ENCODE data around the gene LOXL1. TPM values are rescaled to one million over a fixed set of nuclear protein-coding genes. Genes with fewer than 3 reads are reported as not detected.
"Not testable (repeated sequence)": the region's sequence is repeated elsewhere in the genome, so short reads cannot be mapped to it uniquely, and the experiment has no call there.

Gene LOXL1
- total RNA-seq, 3 donors from 2014 or later = 0.65 to 1.2 (median 0.81) TPM

DNA sequence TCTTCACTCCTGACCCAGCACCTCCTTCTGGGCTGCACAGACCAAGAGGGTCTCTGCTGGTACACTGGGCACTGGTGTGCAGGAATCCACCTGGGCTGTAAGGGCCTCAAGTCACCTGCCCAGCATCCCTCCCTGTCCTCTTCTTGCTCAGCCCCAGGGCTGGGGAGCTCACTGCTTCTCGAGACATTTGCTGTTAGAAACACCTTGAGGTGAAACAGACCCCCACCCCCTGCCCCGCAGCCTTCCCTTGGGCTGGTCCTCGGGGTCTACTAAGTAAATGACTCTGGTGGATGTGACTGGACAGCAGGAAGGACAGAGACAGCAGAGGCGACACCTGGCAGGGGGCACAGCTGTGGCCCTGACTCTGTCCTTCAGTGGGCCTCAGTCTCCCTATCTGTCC lies 29.1 kb downstream of the LOXL1 start:
- Mint-ChIP-seq H3K27me3 (ENCODE audit: low read depth) (no peaks in the 10 kb centered on the region), H3K4me1 (ENCODE audit: low read depth) (peaks cover 31% of the 10 kb centered on the region), H3K36me3 (ENCODE audit: insufficient read depth) (no peaks in the 10 kb centered on the region), H3K9me3 (no peaks in the 10 kb centered on the region), H3K4me3 (no peak overlapping the region)
- no peak for DNase-seq
- ATAC-seq = no peak

DNA sequence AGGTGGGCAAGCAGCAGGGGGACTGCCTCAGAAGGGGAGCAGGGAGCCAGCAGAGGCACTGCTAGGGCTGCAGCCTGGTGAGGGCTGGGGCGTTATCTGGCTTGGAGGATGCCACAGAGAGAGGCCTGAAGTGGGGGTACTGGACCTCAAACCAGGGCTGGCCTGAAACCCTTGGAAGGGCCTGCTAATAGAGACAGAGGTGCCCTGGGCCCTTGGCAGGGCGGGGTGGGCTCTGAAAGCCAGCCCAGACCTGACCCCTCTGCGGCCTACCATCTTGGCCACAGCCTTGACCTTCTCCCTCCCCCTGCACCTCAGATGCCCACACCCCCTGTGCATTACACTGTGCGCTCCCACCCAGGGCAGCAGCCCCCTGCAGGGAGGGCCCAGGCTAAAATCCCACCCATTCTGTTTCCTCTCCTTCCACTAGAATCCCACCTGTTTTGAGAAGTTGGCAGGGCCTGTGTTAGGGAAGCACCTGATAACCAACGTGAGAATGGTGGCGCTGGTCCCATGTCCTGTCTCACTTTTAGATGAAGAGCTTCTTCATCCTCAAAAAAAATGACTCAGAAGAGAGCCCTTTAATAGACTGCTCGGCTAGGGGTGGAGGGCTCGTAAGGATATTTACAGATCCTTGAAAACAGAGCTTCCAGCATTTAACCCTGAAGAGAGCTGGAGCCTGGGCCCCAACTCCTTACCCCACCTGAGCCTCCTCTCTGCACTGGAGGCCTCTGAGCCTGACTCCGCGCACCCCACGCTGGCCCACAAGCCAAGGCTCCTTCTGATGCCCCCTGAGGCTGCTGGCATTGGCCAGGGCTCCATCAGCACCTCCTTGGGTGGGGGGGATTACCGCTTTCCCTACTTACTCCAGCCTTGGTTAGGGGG lies 29.8 kb downstream of the LOXL1 start:
- no peaks in the 10 kb centered on the region for H3K27me3 Mint-ChIP-seq (ENCODE audit: low read depth)
- H3K36me3 Mint-ChIP-seq (ENCODE audit: insufficient read depth) = no peaks in the 10 kb centered on the region
- ATAC-seq (no peak), DNase-seq (no peak)
- H3K4me3 Mint-ChIP-seq = no peak overlapping the region
- peaks cover 32% of the 10 kb centered on the region for H3K4me1 Mint-ChIP-seq (ENCODE audit: low read depth)
- H3K9me3 Mint-ChIP-seq = no peaks in the 10 kb centered on the region

DNA sequence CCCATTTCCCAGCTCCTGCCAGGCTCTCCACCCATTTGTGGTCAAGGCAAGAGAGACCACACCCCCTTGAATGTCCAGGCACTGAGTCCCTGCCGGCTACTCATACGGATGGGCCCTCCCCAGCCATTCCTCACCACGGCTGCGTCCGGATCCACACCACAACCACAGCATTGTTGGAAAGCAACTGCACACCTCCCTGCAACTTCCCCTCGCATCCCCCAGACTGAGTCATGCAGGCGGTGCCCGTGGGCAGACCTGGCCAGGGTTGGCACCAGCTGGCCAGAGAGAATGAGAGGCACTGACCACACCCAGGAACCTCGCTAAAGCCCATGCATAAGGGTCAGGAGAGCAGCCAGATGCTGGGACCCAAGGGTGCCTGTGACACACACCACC lies 30.5 kb downstream of the LOXL1 start:
- Mint-ChIP-seq H3K36me3 (ENCODE audit: insufficient read depth) (no peaks in the 10 kb centered on the region), H3K9me3 (no peaks in the 10 kb centered on the region), H3K27me3 (ENCODE audit: low read depth) (no peaks in the 10 kb centered on the region), H3K4me1 (ENCODE audit: low read depth) (peaks cover 30% of the 10 kb centered on the region), H3K4me3 (no peak overlapping the region)
- DNase-seq = no peak
- ATAC-seq = no peak

DNA sequence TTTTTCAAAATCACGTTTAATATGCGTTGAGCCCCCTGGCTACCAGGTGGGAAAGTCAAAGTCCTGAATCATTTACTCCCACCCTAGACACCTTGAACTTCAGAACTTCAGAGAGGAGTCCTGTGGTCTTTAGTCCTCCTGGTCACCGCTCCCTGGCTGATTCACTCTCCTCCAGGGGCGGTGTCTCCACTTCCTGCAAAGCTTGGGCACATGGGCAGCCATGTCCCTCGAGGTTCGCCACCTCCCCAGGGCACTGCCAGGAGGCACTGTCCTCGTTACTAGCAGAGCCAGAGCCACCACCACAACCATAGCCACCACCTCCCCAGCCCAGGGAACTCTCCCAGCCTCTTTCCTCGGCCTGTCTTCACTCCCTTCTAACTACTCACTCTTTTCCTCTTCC lies 31.0 kb downstream of the LOXL1 start:
- no peak for ATAC-seq
- no peak for DNase-seq
- Mint-ChIP-seq H3K9me3 (no peaks in the 10 kb centered on the region), H3K4me1 (ENCODE audit: low read depth) (peaks cover 30% of the 10 kb centered on the region), H3K4me3 (no peak overlapping the region), H3K36me3 (ENCODE audit: insufficient read depth) (no peaks in the 10 kb centered on the region), H3K27me3 (ENCODE audit: low read depth) (no peaks in the 10 kb centered on the region)

DNA sequence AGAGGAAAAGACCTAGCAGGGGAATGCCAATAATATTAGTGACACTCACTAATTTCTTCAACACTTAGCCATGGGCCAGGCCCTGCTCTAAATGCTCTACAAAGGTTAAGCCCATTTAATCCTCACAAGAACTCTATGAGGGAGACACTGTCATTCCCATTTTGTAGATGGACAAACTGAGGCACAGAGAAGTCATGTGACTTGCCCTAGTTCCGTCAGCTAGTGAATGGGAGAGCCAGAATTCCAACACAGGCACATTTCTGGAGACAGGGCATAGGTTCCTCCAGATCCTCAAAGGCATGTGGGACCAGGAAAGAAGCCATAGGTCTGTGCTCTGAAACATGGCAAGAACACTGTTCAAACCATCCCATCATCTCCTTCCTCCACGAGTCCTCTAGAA lies 31.5 kb downstream of the LOXL1 start:
- no peak for ATAC-seq
- Mint-ChIP-seq H3K27me3 (ENCODE audit: low read depth) (no peaks in the 10 kb centered on the region), H3K9me3 (no peaks in the 10 kb centered on the region), H3K4me1 (ENCODE audit: low read depth) (peaks cover 30% of the 10 kb centered on the region), H3K4me3 (no peak overlapping the region), H3K36me3 (ENCODE audit: insufficient read depth) (no peaks in the 10 kb centered on the region)
- no peak for DNase-seq

DNA sequence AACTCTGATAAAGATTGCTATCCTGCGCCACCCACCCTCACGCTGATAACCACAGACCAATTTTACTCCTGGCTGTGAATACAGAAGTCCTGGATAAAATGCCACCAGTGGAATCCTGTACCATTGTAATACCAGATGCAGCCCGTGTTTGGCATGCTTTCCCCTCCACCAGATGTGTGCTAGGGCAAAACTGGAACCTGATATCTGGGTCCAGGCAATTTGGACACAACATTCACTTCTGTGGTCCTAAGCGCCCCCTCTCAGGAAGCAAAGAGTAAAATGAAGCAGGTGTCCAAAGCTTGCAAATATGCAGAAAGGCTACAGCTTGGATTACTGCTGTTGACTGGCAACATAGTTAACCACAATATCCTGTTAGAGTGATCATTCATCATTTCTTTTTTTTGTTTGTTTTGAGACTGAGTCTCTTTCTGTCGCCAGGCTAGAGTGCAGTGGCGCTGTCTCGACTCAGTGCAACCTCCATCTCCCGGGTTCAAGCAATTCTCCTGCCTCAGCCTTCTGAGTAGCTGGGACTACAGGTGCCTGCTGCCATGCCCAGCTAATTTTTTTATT lies 32.8 kb downstream of the LOXL1 start:
- Mint-ChIP-seq H3K27me3 (ENCODE audit: low read depth) (no peaks in the 10 kb centered on the region), H3K4me3 (peak overlapping the region; percentile 31)
- no peak for DNase-seq

DNA sequence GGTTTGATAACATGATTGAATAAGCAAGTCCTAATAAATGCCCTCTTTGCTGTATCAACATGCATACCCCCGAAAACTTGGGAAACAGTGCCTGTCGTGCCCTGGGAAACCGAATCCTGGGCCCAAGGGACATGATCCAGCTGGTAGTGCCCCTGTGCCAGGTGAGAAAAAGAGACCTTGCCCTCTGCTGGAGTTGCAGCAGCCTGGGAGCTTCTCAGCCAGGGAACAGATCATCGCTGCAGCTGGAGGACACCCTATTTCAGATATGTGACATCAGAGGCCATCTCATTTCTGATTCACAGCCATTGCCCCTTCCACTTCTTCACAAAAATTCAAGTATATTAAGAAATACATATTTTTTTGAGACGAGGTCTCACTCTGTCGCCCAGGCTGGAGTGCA lies 33.5 kb downstream of the LOXL1 start:
- Mint-ChIP-seq H3K4me3 (no peak overlapping the region), H3K9me3 (no peaks in the 10 kb centered on the region), H3K36me3 (ENCODE audit: insufficient read depth) (no peaks in the 10 kb centered on the region), H3K4me1 (ENCODE audit: low read depth) (peaks cover 33% of the 10 kb centered on the region), H3K27me3 (ENCODE audit: low read depth) (no peaks in the 10 kb centered on the region)
- no peak for ATAC-seq
- DNase-seq = no peak

More for the DNA sequence above, 32.8 kb downstream of the LOXL1 start:
- Mint-ChIP-seq H3K36me3 (ENCODE audit: insufficient read depth) (no peaks in the 10 kb centered on the region), H3K4me1 (ENCODE audit: low read depth) (peaks cover 30% of the 10 kb centered on the region), H3K9me3 (no peaks in the 10 kb centered on the region)
- peak; percentile 75 to 83 for ATAC-seq

DNA sequence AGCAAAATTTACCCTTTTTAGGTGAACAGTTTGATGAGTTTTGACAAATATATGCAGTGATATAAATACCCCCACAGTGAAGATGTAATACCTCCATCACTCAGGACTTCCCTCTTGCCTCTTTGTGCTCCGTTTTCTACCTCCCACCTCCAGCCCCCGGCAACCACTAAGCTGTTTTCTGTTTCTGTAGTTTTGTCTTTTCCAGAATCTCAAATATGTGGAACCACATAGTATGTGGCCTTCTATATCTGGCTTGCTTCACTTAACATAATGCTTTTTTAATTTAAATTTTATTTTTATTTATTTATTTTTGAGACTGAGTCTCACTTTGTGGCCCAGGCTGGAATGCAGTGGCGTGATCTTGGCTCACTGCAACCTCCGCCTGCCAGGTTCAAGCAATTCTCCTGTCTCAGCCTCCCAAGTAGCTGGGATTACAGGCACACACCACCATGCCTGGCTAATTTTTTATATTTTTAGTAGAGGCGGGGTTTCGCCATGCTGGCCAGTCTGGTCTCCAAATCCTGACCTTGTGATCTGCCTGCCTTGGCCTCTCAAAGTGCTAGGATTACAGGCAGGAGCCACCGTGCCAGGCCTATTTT lies 34.3 kb downstream of the LOXL1 start:
- H3K4me3 Mint-ChIP-seq; H3K27me3 Mint-ChIP-seq (ENCODE audit: low read depth); H3K9me3 Mint-ChIP-seq; ATAC-seq; DNase-seq; H3K36me3 Mint-ChIP-seq (ENCODE audit: insufficient read depth): not testable (repeated sequence)
- H3K4me1 Mint-ChIP-seq (ENCODE audit: low read depth) = peaks cover 40% of the 10 kb centered on the region

DNA sequence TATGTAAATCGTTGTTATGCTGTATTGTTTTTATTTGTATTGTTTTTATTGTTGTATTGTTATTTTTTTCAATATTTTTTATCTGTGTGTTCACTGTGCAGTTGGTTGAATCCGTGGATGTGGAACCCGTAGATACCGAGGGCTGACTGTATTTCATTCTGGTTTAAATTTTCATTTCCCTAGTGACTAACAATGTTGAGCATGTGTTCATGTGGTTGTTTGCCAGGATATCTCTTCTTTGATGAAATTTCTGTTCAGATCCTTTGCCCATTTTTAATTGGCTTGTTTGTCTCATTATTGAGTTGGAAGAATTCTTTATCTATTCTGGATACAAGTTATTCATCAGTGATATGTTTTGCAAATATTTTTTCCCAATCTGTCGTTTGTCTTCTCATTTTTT lies 36.2 kb downstream of the LOXL1 start:
- H3K4me3 Mint-ChIP-seq = no peak overlapping the region
- ATAC-seq (no peak), DNase-seq (no peak)
- H3K9me3 Mint-ChIP-seq = no peaks in the 10 kb centered on the region
- H3K36me3 Mint-ChIP-seq (ENCODE audit: insufficient read depth) = no peaks in the 10 kb centered on the region
- no peaks in the 10 kb centered on the region for H3K27me3 Mint-ChIP-seq (ENCODE audit: low read depth)
- H3K4me1 Mint-ChIP-seq (ENCODE audit: low read depth) = peaks cover 47% of the 10 kb centered on the region

DNA sequence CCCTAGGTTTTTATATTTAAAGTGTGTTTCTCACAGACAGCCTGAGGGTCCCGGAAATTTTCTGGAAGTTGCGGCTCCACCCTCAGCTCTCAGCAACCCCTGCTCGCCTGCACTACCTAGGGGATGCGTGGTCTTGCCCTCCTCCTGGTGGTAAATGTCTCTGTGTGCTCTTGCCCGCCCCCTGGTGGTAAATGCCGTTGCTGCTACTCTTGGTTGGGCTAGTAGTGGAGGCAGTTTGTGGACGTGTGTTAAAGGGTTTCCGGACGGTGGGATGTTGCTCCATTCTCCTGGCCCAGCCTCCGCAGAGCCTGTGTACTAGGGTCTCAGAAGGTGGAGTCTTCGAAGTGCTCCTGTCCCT lies 38.5 kb downstream of the LOXL1 start:
- no peaks in the 10 kb centered on the region for H3K27me3 Mint-ChIP-seq (ENCODE audit: low read depth)
- H3K36me3 Mint-ChIP-seq (ENCODE audit: insufficient read depth) = no peaks in the 10 kb centered on the region
- ATAC-seq = peak; percentile 75 to 80
- H3K4me3 Mint-ChIP-seq = peak overlapping the region; percentile 64
- no peaks in the 10 kb centered on the region for H3K9me3 Mint-ChIP-seq
- DNase-seq = peak; percentile 86
- H3K4me1 Mint-ChIP-seq (ENCODE audit: low read depth) = peaks cover 31% of the 10 kb centered on the region

DNA sequence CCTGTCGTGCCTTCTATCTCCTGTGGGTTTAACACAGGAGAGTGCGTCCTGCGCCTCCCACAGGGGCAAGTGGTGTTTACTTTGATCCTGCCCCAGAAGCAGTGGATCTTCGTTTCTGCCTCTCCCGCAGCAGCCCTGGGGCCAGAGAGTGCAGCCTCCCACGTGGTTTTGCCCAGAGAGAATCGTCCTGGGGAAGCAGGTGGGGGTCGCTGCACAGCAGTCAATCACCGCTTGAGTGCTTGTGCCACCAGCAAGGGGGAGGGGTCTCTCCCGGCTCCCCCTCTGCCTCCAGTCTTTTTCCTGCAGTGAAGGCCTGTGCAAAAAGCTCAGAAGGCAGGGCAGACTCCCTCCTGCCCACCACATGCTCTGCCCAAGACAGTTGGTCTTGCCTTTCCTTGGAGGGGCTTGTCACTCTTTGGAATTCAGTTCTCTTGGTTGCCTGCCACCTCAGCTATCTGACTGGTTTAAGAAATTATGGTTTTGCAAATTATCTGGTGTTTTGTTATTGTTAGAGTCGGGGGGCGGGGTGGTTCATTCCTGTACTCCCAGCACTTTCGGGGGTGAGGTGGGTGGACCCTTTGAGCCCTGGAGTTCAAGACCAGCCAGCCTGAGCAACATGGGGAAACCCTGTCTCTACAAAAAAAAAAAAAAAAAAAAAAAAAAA lies 39.0 kb downstream of the LOXL1 start:
- peak; percentile 73 to 78 for ATAC-seq

DNA sequence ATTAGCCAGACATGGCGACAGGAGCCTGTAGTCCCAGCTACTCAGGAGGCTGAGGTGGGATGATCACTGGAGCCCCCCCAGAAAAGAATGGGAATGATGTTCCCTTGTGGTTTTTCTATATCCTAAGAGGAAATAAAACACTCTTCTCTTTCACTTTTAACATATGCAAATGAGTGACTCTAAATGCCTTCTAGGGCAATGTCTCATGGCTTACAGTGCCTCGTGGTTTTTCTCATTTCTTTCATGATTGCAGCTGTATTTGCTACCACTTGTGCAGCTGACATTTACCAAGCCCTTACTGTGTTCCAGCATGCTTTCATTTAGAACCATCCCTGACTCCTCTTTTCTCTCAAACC lies 39.5 kb downstream of the LOXL1 start:
- no peak for DNase-seq
- no peaks in the 10 kb centered on the region for H3K27me3 Mint-ChIP-seq (ENCODE audit: low read depth)
- peak; percentile 87 to 90 for ATAC-seq
- peaks cover 26% of the 10 kb centered on the region for H3K4me1 Mint-ChIP-seq (ENCODE audit: low read depth)
- peak overlapping the region; percentile 64 for H3K4me3 Mint-ChIP-seq
- no peaks in the 10 kb centered on the region for H3K9me3 Mint-ChIP-seq
- H3K36me3 Mint-ChIP-seq (ENCODE audit: insufficient read depth) = no peaks in the 10 kb centered on the region

More for the DNA sequence above, 39.0 kb downstream of the LOXL1 start:
- DNase-seq = no peak
- Mint-ChIP-seq H3K4me3 (peak overlapping the region; percentile 64), H3K4me1 (ENCODE audit: low read depth) (peaks cover 29% of the 10 kb centered on the region), H3K36me3 (ENCODE audit: insufficient read depth) (no peaks in the 10 kb centered on the region), H3K9me3 (no peaks in the 10 kb centered on the region), H3K27me3 (ENCODE audit: low read depth) (no peaks in the 10 kb centered on the region)

DNA sequence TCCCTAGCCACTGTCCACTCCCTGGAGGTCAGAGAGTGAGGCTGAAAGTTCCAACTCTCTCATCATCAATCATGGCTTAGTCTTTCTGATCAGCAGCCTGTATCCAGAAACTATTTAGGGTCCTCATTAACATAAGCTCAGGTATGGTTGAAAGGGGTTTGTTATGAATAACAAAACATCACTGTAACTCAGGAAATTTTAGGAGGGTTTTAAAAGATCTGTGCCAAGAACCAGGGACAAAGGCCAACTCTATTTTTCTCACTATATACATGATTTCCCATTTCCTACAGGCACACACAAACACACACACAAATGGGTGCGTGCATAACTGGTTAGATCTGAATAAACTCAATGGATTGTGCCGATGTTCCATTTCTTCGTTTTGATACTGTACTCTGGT lies 42.2 kb downstream of the LOXL1 start:
- DNase-seq (no peak), ATAC-seq (no peak)
- no peaks in the 10 kb centered on the region for H3K27me3 Mint-ChIP-seq (ENCODE audit: low read depth)
- H3K9me3 Mint-ChIP-seq = no peaks in the 10 kb centered on the region
- no peak overlapping the region for H3K4me3 Mint-ChIP-seq
- no peaks in the 10 kb centered on the region for H3K36me3 Mint-ChIP-seq (ENCODE audit: insufficient read depth)
- H3K4me1 Mint-ChIP-seq (ENCODE audit: low read depth) = peaks cover 28% of the 10 kb centered on the region

DNA sequence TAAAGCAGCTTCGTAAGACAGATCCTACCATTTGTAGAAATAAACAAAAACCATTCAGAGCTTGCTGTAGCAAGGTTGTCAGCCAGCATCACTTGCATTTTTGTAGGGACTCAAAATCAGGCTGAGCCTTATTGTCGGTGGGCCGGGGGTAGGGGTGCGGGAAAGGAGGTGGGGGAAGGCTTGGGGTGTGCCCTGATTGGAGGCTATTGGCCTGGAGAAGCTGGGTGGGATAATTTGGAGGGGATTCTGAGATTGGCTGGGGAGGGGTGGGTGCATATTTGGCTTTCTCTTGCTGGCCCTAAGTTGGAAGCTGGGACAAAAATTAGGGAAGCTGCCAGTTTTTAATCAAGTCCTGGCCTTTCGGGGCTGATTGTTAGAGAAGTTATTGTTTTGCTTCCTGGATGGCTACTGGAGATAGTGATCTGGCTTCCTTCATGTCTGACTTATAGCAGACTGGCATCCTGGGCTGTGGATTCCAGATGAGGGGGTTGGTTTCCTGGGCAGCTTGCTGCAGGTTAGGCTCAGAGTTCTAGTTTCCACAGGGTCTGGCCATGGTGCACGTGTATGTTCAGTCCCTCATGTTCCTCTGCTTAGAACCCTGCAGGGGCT lies 43.0 kb downstream of the LOXL1 start:
- H3K4me3 Mint-ChIP-seq = no peak overlapping the region
- peaks cover 30% of the 10 kb centered on the region for H3K4me1 Mint-ChIP-seq (ENCODE audit: low read depth)
- DNase-seq = no peak
- no peak for ATAC-seq
- no peaks in the 10 kb centered on the region for H3K27me3 Mint-ChIP-seq (ENCODE audit: low read depth)
- H3K9me3 Mint-ChIP-seq = no peaks in the 10 kb centered on the region
- no peaks in the 10 kb centered on the region for H3K36me3 Mint-ChIP-seq (ENCODE audit: insufficient read depth)

Data from activated T-cell treated with anti-CD3 and anti-CD28 coated beads, Interleukin-2, amount 50 U/mL, for 4 hours (primary cell).